ENCODE results near the gene OSBPL8. TPM values are rescaled to one million over a fixed set of nuclear protein-coding genes. Genes with fewer than 3 reads are reported as not detected.
"Not testable (repeated sequence)": the region's sequence is repeated elsewhere in the genome, so short reads cannot be mapped to it uniquely, and the experiment has no call there.

The OSBPL8 gene
- total RNA-seq, 1 donor from 2014 or later: 33.1 TPM

GRCh38 chr12:76402259-76402658 is 157.3 kb downstream of the OSBPL8 start:
- intact Hi-C loops (cut with DNase I): no loop called here
- no peak for ATAC-seq
- DNase-seq (ENCODE audit: missing footprints): no peak

DNA sequence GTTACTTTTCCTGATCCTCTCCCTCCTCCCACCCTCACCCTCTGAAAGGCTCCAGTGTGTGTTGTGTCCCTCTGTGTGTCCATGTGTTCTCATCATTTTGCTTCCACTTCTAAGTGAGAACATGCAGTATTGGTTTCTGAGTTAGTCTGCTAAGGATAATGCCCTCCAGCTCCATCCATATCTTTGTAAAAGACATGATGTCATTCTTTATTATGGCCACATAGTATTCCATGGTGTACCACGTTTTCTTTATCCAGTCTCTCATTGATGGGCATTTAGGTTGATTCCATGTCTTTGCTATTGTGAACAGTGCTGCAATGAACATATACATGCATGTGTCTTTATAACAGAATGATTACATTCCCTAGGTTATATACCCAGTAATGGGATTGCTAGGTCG is 159.4 kb downstream of the OSBPL8 start:
- ATAC-seq (no peak), DNase-seq (ENCODE audit: missing footprints) (no peak)
- intact Hi-C loops (cut with DNase I): no loop called here

GRCh38 chr12:76399040-76399439 is 160.5 kb downstream of the OSBPL8 start:
- DNase-seq (ENCODE audit: missing footprints) (no peak), ATAC-seq (no peak)
- intact Hi-C loops (cut with DNase I): no loop called here

DNA sequence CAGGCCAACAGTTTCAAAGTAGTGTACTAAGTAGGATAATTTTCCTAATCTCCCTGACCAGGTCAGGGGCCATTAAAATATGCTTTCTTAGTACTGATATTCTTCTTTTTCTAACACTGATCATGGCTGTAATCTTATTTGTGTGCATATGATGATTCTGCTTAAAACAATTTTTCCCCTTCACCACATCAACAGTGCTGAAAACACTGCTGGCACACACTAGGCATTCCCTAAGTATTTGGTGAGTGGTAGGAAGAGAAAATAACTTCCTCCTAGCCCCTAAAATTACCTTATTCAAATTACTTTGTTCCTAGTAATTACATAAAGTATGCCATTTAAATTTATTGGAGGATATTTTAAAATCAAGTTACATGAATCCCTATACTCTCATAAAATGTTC is 161.5 kb downstream of the OSBPL8 start:
- ATAC-seq: no peak

DNA sequence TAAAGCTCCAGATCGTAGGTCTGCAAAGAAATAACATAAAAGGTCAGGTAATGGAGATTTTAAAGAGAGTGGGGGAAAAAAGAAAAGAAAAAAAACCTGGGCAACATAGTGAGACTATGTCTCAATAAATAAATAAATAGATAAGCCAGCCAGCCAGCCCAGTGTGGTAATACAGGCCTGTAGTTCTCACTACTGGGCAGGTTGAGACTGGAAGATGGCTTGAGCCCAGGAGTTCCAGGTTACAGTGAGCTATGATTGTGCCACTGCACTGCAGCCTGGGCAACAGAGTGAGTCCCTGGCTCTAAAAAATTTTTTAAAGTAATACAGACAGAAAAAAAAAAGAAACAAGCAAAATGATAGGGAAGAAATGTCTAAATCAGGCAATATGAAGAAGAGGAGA is 168.1 kb downstream of the OSBPL8 start:
- DNase-seq (ENCODE audit: missing footprints) (no peak), ATAC-seq (no peak)
- intact Hi-C loops (cut with DNase I): no loop called here

More for the DNA sequence above, 161.5 kb downstream of the OSBPL8 start:
- intact Hi-C loops (cut with DNase I): no loop called here
- no peak for DNase-seq (ENCODE audit: missing footprints)

DNA sequence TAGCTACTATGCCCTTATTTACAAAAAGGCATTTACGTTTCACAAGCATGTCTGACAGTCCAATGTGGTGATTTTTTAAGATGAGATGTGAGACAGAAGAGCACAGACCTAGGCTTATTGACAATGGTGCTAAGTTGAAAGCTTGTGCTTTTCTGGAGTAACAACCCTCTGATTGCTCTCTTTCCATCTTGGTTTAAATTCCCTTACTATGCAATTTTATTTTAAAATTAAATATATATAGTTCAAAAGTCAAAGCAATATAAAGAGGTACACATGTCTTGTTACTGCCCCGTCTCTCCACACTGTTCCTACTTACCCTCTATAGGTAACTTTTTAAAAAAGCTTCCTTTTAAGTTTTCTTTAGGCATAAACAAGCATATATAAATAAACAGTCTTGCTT is 172.0 kb downstream of the OSBPL8 start:
- intact Hi-C loops (cut with DNase I): no loop called here
- ATAC-seq: no peak
- no peak for DNase-seq (ENCODE audit: missing footprints)

- intact Hi-C loops (cut with DNase I): no loop called here
- DNase-seq (ENCODE audit: missing footprints) (no peak), ATAC-seq (no peak)
Measured at GRCh38 chr12:76384560-76384959, 175.0 kb downstream of the OSBPL8 start.

- ATAC-seq (no peak), DNase-seq (ENCODE audit: missing footprints) (no peak)
- intact Hi-C loops (cut with DNase I): no loop called here
Measured at GRCh38 chr12:76383988-76384387, 175.6 kb downstream of the OSBPL8 start.

GRCh38 chr12:76379261-76379660 is 180.3 kb downstream of the OSBPL8 start:
- no peak for DNase-seq (ENCODE audit: missing footprints)
- ATAC-seq: no peak
- intact Hi-C loops (cut with DNase I): no loop called here

DNA sequence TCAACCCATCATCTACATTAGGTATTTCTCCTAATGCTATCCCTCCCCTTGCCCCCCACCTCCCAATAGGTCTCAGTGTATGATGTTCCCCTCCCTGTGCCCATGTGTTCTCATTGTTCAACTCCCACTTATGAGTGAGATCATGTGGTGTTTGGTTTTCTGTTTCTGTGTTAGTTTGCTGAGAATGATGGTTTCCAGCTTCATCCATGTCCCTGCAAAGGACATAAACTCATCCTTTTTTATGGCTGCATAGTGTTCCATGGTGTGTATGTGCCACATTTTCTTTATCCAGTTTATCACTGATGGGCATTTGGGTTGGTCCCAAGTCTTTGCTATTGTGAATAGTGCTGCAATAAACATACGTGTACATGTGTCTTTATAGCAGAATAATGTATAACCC is 182.7 kb downstream of the OSBPL8 start:
- ATAC-seq; DNase-seq (ENCODE audit: missing footprints); intact Hi-C loops (cut with DNase I): not testable (repeated sequence)

- intact Hi-C loops (cut with DNase I): no loop called here
- DNase-seq (ENCODE audit: missing footprints): no peak
- ATAC-seq: no peak
Measured at GRCh38 chr12:76375939-76376338, 183.6 kb downstream of the OSBPL8 start.

- no peak for DNase-seq (ENCODE audit: missing footprints)
- intact Hi-C loops (cut with DNase I): no loop called here
- ATAC-seq: no peak
Measured at GRCh38 chr12:76375470-76375869, 184.1 kb downstream of the OSBPL8 start.

DNA sequence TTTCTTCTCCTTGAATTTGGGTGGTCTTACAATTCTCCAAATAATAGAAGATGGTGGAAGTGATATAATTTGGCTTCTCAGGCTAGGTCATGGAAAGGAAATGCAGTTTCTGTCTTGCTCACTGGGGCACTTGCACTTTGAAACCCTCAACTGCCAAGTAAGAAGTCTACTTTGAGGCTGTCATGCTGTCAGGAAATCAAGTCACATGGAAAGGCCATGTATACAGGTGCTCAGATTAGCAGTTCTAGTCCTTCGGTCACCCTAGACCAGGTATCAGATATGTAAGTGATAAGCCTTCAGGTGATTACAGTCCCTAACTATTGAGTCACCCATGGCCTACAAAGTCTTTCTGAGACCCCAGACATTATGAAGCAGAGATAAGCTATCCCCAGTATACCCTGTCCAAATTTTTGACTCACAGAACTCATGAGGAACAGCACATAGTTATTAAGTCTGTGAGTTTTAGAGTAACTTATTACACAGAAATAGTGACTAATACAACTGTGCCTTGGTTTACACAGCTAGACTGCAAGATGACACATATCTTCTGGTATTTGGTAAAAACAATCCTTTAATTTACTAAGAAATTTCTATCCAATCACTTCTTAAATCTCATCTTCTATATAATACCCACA is 185.1 kb downstream of the OSBPL8 start:
- no peak for ATAC-seq
- no peak for DNase-seq (ENCODE audit: missing footprints)
- intact Hi-C loops (cut with DNase I): no loop called here

DNA sequence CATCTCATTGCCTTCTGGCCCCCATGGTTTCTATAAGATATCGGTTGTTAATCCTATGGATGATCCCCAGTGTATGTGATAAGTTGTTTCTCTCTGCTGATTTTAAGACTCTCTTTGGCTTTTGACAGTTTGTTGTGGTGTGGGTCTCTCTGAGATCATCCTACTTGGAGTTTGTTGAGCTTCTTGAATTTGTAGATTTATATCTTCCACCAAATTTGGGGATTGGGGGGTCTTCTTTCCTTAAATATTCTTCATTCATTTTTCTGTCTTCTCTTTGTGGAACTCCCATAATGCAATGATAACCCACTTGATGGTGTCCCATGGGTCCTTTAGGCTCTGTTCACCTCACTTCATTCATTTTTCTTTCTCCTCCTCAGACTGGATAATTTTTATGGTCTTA is 191.3 kb downstream of the OSBPL8 start:
- intact Hi-C loops (cut with DNase I): no loop called here
- DNase-seq (ENCODE audit: missing footprints) (no peak), ATAC-seq (no peak)

GRCh38 chr12:76366163-76366562 is 193.4 kb downstream of the OSBPL8 start:
- intact Hi-C loops (cut with DNase I): no loop called here
- no peak for ATAC-seq
- no peak for DNase-seq (ENCODE audit: missing footprints)

DNA sequence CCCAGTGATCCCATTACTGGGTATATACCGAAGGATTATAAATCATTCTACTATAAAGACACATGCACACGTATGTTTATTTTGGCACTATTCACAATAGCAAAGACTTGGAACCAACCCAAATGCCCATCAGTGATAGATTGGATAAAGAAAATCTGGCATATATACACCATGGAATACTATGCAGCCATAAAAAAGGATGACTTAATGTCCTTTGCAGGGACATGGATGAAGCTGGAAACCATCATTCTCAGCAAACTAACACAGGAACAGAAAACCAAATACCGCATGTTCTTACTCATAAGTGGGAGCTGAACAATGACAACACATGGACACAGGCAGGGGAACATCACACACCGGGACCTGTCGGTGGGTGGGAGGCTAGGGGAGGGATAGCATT is 195.4 kb downstream of the OSBPL8 start:
- intact Hi-C loops (cut with DNase I); DNase-seq (ENCODE audit: missing footprints); ATAC-seq: not testable (repeated sequence)

GRCh38 chr12:76360316-76360715 is 199.3 kb downstream of the OSBPL8 start:
- no peak for DNase-seq (ENCODE audit: missing footprints)
- intact Hi-C loops (cut with DNase I): no loop called here
- no peak for ATAC-seq

DNA sequence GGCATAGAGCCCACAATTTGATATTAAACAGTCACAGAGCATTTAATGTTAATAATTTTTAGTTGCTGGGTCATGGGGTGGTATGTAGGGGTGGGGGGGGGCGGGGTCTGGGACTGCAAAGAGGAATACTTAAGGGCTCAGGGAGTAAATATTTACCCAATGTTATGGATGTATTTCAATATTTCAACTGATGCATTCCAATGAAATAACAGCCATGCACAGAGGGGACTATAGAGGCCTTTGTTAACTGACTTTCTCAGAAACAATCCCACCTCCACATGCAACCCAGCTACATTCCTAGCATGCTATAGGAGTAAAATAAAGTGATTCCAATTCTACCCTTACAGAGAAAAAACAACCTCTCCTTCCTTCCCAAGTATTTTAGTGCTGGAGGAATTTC is 203.5 kb downstream of the OSBPL8 start:
- ATAC-seq: no peak
- intact Hi-C loops (cut with DNase I): no loop called here
- no peak for DNase-seq (ENCODE audit: missing footprints)

- intact Hi-C loops (cut with DNase I): loop anchor here (2.0 to 10.0 kb wide), 2 partner anchors 263 to 833 kb away; partner anchors contain the start of genes KRR1 and NAP1L1
- DNase-seq (ENCODE audit: missing footprints): peak; percentile 96
- peak; percentile 98 for ATAC-seq
Measured at GRCh38 chr12:76348079-76348901, 211.3 kb downstream of the OSBPL8 start, which contains the start of gene BBS10. Gene BBS10, minus strand, starts transcription at chr12:76348415. Its CDS starts 57 bp downstream, at chr12:76348358.

- ATAC-seq (peak; percentile 66), DNase-seq (ENCODE audit: missing footprints) (no peak)
- intact Hi-C loops (cut with DNase I): loop anchor here (2.0 to 10.0 kb wide), 2 partner anchors 212 to 832 kb away; partner anchors contain the start of genes KRR1 and OSBPL8
Measured at GRCh38 chr12:76346798-76347420, 212.7 kb downstream of the OSBPL8 start.
